AG04449 (cell line): Measurements from ENCODE around the gene NAV2.

Experiments used
- CTCF ChIA-PET: fragments of 350-600 bp; formaldehyde crosslinking; extraction: SDS; loops from one replicate; lab custom pipeline; 2021; ENCODE audit warnings: antibody characterized with exemption; lab: Yijun Ruan, JAX
- POLR2A ChIA-PET: fragments of 400-600, 350-600 bp; formaldehyde crosslinking; extraction: SDS; loops from one replicate; lab custom pipeline; 2020; ENCODE audit warnings: antibody characterized with exemption, inconsistent platforms; lab: Yijun Ruan, JAX
- DNase-seq: peaks from one replicate; pipeline ENCODE4 v3.0.0-alpha.2; 2010; ENCODE audit warnings: low read depth, low spot score
- H3K4me3 ChIP-seq: 2 replicates; pipeline ENCODE4 v1.5.1; 2011; ENCODE audit warnings: low read depth, mild to moderate bottlenecking, control low read depth, low read length
- TF ChIP-seq, protein P1 (sequence below): IDR thresholded peaks from one replicate; pipeline ENCODE4 v1.5.1; 2011; ENCODE audit warnings: mild to moderate bottlenecking, moderate library complexity, low read length, control low read depth, inconsistent platforms; ENCODE audit not compliant: insufficient read depth; ENCODE audit errors: missing control alignments

The NAV2 gene

GRCh38 chr11:19730373-19730772, 17.7 kb downstream of the NAV2 start:
- DNase-seq = no peak
- TF ChIP-seq, protein P1, sequence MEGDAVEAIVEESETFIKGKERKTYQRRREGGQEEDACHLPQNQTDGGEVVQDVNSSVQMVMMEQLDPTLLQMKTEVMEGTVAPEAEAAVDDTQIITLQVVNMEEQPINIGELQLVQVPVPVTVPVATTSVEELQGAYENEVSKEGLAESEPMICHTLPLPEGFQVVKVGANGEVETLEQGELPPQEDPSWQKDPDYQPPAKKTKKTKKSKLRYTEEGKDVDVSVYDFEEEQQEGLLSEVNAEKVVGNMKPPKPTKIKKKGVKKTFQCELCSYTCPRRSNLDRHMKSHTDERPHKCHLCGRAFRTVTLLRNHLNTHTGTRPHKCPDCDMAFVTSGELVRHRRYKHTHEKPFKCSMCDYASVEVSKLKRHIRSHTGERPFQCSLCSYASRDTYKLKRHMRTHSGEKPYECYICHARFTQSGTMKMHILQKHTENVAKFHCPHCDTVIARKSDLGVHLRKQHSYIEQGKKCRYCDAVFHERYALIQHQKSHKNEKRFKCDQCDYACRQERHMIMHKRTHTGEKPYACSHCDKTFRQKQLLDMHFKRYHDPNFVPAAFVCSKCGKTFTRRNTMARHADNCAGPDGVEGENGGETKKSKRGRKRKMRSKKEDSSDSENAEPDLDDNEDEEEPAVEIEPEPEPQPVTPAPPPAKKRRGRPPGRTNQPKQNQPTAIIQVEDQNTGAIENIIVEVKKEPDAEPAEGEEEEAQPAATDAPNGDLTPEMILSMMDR = no peak
- H3K4me3 ChIP-seq = no peak overlapping the region
- CTCF ChIA-PET = interaction anchor here (1.1 to 16.8 kb wide), 5 partner anchors 6 to 169 kb away, joined by 3 to 683 read pairs (median 18); no protein-coding TSS in a partner anchor
- POLR2A ChIA-PET = interaction anchor here (0.6 kb wide), 1 partner anchor 12 kb away, joined by 5 read pairs; no protein-coding TSS in a partner anchor

DNA sequence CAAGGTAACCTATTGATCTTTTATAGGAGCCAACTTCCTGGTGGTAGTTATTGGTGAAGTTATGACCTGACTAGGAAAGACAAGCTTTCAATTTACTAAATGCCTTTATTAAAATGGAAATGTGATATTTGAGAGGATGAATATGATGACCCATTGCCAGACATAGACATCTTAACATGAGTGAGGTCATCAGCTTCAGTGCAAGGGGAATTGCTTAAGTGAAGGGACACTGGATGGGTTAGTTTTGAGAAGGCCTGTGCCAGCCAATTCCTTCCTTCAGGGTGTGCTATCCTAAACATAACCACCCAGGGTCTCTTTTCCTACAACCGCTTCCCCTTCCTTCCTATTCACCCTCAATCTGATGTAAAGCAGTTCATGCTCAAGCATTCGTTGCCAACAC, 21.5 kb downstream of the NAV2 start:
- TF ChIP-seq, protein P1 = no peak
- no peak overlapping the region for H3K4me3 ChIP-seq
- ChIA-PET POLR2A (interaction anchor here (0.8 kb wide), 1 partner anchor 21 kb away, joined by 3 read pairs; the partner anchor contains the start of gene NAV2), CTCF (interaction anchor here (1.6 to 15.1 kb wide), 6 partner anchors 9 to 173 kb away, joined by 3 to 683 read pairs (median 49); no protein-coding TSS in a partner anchor)
- no peak for DNase-seq

GRCh38 chr11:19735157-19735908, 22.7 kb downstream of the NAV2 start:
- ChIA-PET POLR2A (interaction anchor here (0.6 to 1.2 kb wide), 6 partner anchors 20 to 175 kb away, joined by 3 to 5 read pairs (median 3); no protein-coding TSS in a partner anchor), CTCF (interaction anchor here (0.6 to 15.1 kb wide), 32 partner anchors 8 to 664 kb away, joined by 3 to 683 read pairs (median 4); partner anchors contain the start of gene NAV2)
- no peak overlapping the region for H3K4me3 ChIP-seq
- peak; percentile 63 for DNase-seq
- TF ChIP-seq, protein P1 = peak; percentile 42

- POLR2A ChIA-PET = interaction anchor here (0.6 to 1.2 kb wide), 4 partner anchors 21 to 172 kb away, joined by 3 to 5 read pairs (median 3); no protein-coding TSS in a partner anchor
- DNase-seq = no peak
- CTCF ChIA-PET = interaction anchor here (0.6 to 15.1 kb wide), 31 partner anchors 8 to 665 kb away, joined by 3 to 683 read pairs (median 4); partner anchors contain the start of gene NAV2
- TF ChIP-seq, protein P1 = no peak
- H3K4me3 ChIP-seq = no peak overlapping the region
These were observed 23.4 kb downstream of the NAV2 start for GRCh38 chr11:19735909-19736498.

DNA sequence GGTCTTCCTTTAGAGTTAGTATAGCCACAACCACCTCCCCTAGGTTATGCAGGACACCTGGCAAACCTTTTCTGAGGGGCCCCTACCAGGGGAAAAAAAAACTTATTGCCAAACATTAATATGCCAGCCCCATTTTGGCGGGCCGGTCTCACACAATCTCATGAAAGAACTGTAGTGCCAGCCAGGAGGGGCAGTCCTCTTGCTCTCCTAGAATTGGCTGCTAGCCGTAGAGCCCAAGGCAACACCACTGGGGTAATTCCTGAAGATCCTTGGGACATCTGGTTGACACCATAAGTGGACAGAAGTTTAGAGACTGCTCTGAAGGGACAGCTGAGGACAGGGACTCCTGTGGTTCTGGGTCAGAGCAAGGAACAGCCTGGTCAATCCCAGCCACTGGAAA, 24.2 kb downstream of the NAV2 start:
- no peak for DNase-seq
- H3K4me3 ChIP-seq = no peak overlapping the region
- TF ChIP-seq, protein P1 = no peak
- ChIA-PET CTCF (interaction anchor here (0.8 to 15.1 kb wide), 16 partner anchors 9 to 666 kb away, joined by 3 to 683 read pairs (median 7); partner anchors contain the start of gene NAV2), POLR2A (interaction anchor here (0.7 kb wide), 1 partner anchor 18 kb away, joined by 3 read pairs; no protein-coding TSS in a partner anchor)
